Stimulated activated naive B cell treated with anti-CD40 and anti-IgM and Interleukin-4, amounts not matched to agents 10 μg/mL and 1 μg/mL and 100 μg/mL, for 72 hours (primary cell): Measurements from ENCODE around the gene HOXB5.

Experiments used
- ATAC-seq, 2 donors: fragments of 150-1000 bp; cut with Tn5 transposase; replicated peaks; 2 replicates each; pipeline ENCODE4 v1.10.0; 2021; ENCODE audit warnings: moderate library complexity in 1 of 2
- DNase-seq: peaks from one replicate; pipeline ENCODE4 v3.0.0; 2021
- H3K27ac Mint-ChIP-seq: one replicate; pipeline ENCODE4 v1.8.0; 2022; ENCODE audit warnings: mild to moderate bottlenecking, mixed read lengths
- H3K27me3 Mint-ChIP-seq, 2 donors: one replicate each; pipeline ENCODE4 v1.8.0; 2022; ENCODE audit warnings: mixed read lengths in 2 of 2
- H3K36me3 Mint-ChIP-seq, 2 donors: one replicate each; pipeline ENCODE4 v1.8.0; 2022; ENCODE audit warnings: mixed read lengths in 2 of 2, mild to moderate bottlenecking in 1 of 2
- H3K4me1 Mint-ChIP-seq, 2 donors: one replicate each; pipeline ENCODE4 v1.8.0; 2022; ENCODE audit warnings: mixed read lengths in 2 of 2, mild to moderate bottlenecking in 1 of 2
- H3K4me3 Mint-ChIP-seq, 2 donors: one replicate each; pipeline ENCODE4 v1.8.0; 2022; ENCODE audit warnings: mild to moderate bottlenecking in 2 of 2, mixed read lengths in 2 of 2, moderate library complexity in 1 of 2
- H3K9me3 Mint-ChIP-seq, 2 donors: one replicate each; pipeline ENCODE4 v1.8.0; 2022; ENCODE audit warnings: mixed read lengths in 2 of 2, mild to moderate bottlenecking in 1 of 2

HOXB5 gene

DNA sequence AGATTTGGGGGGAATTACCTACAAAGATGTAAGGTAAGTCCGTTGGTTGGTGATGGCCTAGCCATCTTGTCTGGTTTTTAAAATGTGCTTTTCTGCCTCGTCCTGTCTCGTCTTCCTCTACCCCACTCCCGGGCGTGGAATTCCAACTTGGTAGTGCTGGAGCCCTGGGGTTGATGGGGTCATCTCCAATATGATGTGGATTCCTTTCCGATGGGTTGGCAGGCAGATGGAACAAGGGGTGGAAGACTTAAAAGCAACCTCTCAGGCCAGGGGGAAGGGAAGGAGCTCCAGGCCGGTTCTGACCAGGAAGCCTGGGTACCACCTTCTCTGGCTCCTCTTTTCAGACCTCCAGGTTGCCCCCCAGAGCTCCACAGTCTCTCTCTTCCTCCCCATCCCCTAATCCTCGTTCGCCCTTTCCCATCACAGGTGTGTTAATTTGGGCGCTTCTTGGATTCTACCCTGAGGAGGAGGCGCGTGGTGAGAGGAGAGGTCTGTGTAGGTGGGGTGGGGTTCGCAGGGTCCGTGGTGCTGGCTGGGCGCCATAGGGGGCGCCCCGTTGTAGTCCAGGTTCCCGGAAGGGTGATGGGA, 43.6 kb downstream of the HOXB5 start:
- H3K36me3 Mint-ChIP-seq = peaks cover 2 to 5% of the 10 kb centered on the region in 2 donors
- DNase-seq = no peak

DNA sequence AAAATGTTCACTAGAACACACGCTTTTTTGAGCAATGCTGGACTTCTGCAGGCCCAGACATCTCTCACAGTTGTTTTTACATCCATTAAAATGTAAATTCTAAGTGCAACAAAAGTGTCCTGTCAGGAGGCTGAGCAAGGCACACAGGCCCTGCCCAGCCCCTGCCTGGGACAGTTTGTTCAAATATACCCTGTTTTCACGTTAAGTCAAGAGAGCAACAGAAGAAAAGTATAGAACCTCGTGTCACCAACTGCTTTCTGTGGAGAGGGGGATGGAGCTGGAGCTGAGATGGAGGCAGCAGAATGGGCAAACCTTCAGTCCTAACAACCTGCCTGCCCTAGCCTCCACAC, 44.3 kb downstream of the HOXB5 start:
- H3K9me3 Mint-ChIP-seq = no peaks in the 10 kb centered on the region
- peaks cover 6 to 25% of the 10 kb centered on the region in 2 donors for H3K4me1 Mint-ChIP-seq
- peaks cover 0 to 5% of the 10 kb centered on the region in 2 donors for H3K36me3 Mint-ChIP-seq
- peaks cover 40 to 66% of the 10 kb centered on the region in 2 donors for H3K27me3 Mint-ChIP-seq
- ATAC-seq = no peak
- no peak overlapping the region for H3K4me3 Mint-ChIP-seq
- no peak overlapping the region for H3K27ac Mint-ChIP-seq
- DNase-seq = no peak

More for the DNA sequence above, 43.6 kb downstream of the HOXB5 start:
- H3K27ac Mint-ChIP-seq = peak overlapping the region; percentile 42
- H3K27me3 Mint-ChIP-seq = peaks cover 43 to 66% of the 10 kb centered on the region in 2 donors
- no peak for ATAC-seq
- no peaks in the 10 kb centered on the region for H3K9me3 Mint-ChIP-seq
- H3K4me3 Mint-ChIP-seq = no peak overlapping the region
- peaks cover 5 to 28% of the 10 kb centered on the region in 2 donors for H3K4me1 Mint-ChIP-seq

DNA sequence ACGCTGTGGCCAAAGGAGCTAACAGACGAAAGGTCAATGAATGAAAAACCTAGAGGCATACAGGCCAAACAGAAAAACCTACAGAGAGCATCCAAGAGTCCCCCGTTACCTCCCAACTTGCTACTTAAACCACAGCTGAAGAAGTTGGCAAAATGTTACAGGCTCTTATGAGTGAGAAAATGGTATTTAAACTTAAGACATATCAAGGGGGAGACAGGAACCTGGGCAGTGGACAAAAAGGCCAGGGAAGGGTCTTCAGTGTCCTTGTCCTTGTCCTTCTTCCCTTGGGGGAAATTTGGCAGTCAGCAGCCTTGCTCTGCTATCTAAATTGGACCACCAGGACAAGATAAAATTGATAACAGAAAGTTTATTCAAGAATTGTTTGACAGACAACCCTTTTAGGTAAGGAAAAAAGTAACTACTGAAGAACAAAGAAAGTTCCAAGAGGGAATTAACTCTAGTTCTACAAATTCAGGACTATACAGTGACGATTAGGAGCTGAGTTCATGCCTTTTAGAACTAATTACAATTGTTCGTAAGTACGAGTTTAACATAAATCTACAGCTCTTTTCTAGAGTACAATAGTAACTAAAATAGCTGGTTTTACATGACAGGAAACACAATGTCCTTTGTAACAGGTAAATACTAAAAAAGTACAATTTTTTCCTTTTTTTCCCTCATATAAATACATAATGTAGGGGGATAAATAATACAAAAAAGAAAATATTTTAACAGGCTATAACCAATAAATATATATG, 44.9 kb downstream of the HOXB5 start:
- no peak overlapping the region for H3K27ac Mint-ChIP-seq
- no peak for ATAC-seq
- H3K4me3 Mint-ChIP-seq = peak overlapping the region in 1 of 2 donors; percentile 46

DNA sequence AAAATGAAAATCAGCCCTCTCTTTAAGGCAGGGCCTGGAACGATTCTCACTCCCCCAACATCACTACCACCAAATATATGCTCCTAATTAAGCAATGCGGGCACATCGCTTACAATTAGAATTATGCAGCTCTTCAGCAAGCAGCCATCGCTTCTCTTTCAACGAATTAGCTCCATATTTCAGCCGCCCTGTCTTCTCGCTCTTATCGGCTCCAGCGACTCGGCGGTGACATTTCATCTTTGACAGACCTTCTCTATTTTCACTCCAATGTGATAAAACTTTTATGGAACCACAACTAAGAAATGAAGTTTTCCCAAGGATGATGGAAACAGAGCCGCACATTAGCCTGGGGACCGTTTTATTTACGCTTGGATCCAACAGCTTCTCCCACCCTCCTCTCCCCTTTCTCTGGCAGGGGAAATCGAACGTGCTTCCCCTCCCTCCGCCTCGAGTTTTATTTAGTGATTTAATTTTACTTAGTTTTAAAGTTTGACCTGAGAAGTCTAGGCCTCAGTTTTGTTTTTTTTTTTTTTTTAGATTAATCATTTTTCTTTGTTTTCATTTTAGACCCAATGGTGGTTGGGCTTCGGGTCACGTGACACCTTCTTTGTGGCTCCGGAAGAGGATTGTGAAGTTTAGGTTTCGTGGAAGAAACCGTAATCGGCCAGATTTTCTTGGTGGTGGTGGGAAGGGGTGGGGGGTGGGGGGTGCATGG, 45.6 kb downstream of the HOXB5 start:
- Mint-ChIP-seq H3K9me3 (no peaks in the 10 kb centered on the region), H3K36me3 (peaks cover 2 to 5% of the 10 kb centered on the region in 2 donors), H3K27me3 (peaks cover 47 to 64% of the 10 kb centered on the region in 2 donors), H3K4me3 (peak overlapping the region in 1 of 2 donors; percentile 46), H3K4me1 (peaks cover 12 to 35% of the 10 kb centered on the region in 2 donors), H3K27ac (no peak overlapping the region)
- DNase-seq (no peak), ATAC-seq (no peak)

More for the DNA sequence above, 44.9 kb downstream of the HOXB5 start:
- H3K36me3 Mint-ChIP-seq = peaks cover 2 to 5% of the 10 kb centered on the region in 2 donors
- DNase-seq = no peak
- H3K9me3 Mint-ChIP-seq = no peaks in the 10 kb centered on the region
- H3K4me1 Mint-ChIP-seq = peaks cover 10 to 30% of the 10 kb centered on the region in 2 donors
- peaks cover 43 to 66% of the 10 kb centered on the region in 2 donors for H3K27me3 Mint-ChIP-seq

DNA sequence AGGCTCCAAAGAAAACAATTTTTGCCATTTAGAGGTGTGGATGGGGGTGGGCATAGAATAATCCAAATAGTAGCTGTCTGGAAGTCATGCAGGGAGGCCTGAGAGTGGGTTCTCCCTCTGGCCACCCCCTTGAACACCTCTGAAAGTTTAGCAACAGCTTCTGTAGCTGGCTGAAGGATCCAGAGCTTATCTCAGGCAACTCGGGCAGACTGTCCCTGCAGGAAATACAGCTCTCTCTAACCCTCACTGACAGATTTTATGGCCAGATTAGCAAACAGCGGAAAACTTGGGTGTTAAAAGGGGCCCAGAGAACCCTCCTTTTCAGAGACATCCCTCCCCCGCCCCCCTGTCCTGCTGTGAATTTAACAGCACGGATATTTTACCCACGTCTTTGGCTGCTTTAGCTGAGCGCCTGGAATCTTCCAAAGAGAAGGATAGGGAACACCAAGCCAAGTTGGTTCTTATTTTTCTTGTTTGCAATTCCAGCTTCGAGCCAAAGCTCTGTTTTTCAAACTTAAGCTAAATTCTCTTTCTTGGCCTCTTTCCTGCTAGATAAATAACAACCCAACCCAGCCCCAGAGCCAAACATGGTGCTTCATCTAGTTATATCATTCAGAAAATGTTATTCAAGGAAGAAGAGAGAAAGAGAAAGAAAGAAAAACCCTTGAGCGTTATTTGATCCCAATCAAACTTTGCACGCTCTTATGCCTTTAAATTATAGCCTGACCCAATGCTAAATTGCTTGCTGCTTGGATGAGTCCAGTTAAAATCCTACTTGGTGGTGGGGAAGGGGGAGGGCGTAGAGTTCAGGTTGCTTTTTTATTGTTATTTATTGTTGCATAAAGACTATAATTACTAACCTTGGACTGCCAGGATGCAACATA, 46.4 kb downstream of the HOXB5 start:
- Mint-ChIP-seq H3K27me3 (peaks cover 53 to 68% of the 10 kb centered on the region in 2 donors), H3K27ac (no peak overlapping the region)
- DNase-seq = no peak

DNA sequence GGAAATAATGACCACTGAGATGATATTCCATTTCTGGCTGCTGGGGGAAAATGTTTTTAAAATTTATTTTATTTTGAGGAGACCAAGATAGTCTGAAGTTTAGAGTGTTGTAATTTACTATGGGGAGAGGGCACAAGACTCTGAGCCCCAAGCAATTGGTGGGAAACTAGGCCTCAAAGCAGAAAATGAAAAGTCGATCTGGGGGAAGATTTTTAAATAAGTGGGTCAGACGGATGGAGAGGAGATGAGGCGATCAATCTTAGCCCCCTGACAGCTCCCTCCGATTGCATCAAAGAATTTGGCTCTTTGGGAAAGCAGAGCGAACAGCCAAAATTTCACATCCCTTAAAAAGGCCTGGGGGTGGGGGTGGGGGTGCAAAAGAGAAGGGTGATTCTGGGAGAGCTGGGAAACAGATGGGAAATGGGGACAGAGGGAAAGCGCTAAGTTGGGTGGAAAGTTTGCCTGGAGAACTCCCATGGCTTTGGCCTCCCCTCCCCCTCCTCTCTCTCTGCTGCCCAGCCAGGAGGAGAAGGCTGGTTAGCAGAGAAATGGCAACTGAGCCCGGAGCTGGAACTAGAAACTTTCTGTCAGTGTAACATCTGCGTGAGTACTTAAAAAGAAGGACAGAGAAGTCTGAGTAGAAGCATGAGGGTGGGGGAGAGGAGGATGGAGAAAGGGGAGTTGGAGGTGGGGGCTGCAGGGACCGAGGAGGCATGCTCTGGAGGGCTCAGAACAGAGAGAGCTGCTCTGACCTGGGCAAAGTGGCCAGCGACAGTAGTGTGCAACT, 47.2 kb downstream of the HOXB5 start:
- H3K9me3 Mint-ChIP-seq = no peaks in the 10 kb centered on the region
- H3K27ac Mint-ChIP-seq = no peak overlapping the region
- peaks cover 54 to 70% of the 10 kb centered on the region in 2 donors for H3K27me3 Mint-ChIP-seq
- DNase-seq (no peak), ATAC-seq (no peak)
- H3K4me1 Mint-ChIP-seq = peaks cover 20 to 41% of the 10 kb centered on the region in 2 donors
- no peak overlapping the region for H3K4me3 Mint-ChIP-seq
- H3K36me3 Mint-ChIP-seq = peaks cover 2 to 12% of the 10 kb centered on the region in 2 donors

More for the DNA sequence above, 46.4 kb downstream of the HOXB5 start:
- H3K4me3 Mint-ChIP-seq = peak overlapping the region in 1 of 2 donors; percentile 7
- peaks cover 15 to 37% of the 10 kb centered on the region in 2 donors for H3K4me1 Mint-ChIP-seq
- no peaks in the 10 kb centered on the region for H3K9me3 Mint-ChIP-seq
- no peak for ATAC-seq
- H3K36me3 Mint-ChIP-seq = peaks cover 2 to 7% of the 10 kb centered on the region in 2 donors

DNA sequence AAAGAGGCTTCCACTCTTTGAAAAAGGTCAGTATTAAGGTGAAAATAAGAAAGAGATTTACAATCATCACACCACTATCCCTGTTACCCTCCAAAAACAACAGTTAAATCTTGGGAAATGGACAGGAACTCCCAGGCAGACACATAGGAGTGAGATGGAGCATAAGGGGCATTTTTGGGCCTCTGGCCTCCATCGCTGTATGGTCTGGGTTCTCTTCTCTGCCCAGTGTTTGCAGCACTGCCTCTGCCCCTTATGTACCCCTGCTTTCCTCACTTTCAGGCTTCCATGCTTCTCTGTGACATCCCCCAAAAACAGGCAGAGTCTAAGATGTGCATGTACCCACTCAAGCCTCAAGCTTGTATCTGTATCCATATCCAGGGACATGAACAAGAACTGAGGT, 48.0 kb downstream of the HOXB5 start:
- no peak for ATAC-seq
- Mint-ChIP-seq H3K9me3 (no peaks in the 10 kb centered on the region), H3K4me1 (peaks cover 24 to 46% of the 10 kb centered on the region in 2 donors), H3K36me3 (peaks cover 2 to 12% of the 10 kb centered on the region in 2 donors), H3K27ac (no peak overlapping the region), H3K4me3 (peak overlapping the region in 1 of 2 donors; percentile 16), H3K27me3 (peaks cover 54 to 71% of the 10 kb centered on the region in 2 donors)
- no peak for DNase-seq

DNA sequence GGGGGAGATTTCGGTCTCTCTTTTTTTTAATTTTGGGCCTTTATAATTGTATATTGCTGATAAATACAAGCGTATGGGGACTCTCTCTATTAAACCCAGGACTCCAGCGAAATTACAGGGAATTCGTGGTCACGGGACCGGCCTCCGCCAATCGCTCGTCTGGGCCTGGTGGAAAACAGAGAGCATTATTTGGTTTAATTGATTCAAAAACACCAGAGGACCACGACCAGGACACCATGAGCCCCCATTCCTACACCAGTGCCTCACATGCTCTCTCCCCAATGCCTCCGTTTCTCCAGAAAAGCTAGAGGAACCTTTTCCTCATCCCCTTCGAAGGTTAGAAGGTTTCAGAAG, 48.6 kb downstream of the HOXB5 start, which contains the start of gene HOXB2:
TSS of gene HOXB2 (minus strand) at position 88 of the 354 bp plus-strand sequence. CDS start 198 bp downstream, outside the sequence.
- H3K4me1 Mint-ChIP-seq = peaks cover 24 to 46% of the 10 kb centered on the region in 2 donors
- peaks cover 55 to 68% of the 10 kb centered on the region in 2 donors for H3K27me3 Mint-ChIP-seq
- H3K36me3 Mint-ChIP-seq = peaks cover 2 to 9% of the 10 kb centered on the region in 2 donors
- DNase-seq (no peak), ATAC-seq (no peak)
- peak within 1 kb of the TSS; percentile 87 to 88 for H3K4me3 Mint-ChIP-seq
- H3K9me3 Mint-ChIP-seq = no peaks in the 10 kb centered on the region
- H3K27ac Mint-ChIP-seq = peak within 1 kb of the TSS; percentile 27

DNA sequence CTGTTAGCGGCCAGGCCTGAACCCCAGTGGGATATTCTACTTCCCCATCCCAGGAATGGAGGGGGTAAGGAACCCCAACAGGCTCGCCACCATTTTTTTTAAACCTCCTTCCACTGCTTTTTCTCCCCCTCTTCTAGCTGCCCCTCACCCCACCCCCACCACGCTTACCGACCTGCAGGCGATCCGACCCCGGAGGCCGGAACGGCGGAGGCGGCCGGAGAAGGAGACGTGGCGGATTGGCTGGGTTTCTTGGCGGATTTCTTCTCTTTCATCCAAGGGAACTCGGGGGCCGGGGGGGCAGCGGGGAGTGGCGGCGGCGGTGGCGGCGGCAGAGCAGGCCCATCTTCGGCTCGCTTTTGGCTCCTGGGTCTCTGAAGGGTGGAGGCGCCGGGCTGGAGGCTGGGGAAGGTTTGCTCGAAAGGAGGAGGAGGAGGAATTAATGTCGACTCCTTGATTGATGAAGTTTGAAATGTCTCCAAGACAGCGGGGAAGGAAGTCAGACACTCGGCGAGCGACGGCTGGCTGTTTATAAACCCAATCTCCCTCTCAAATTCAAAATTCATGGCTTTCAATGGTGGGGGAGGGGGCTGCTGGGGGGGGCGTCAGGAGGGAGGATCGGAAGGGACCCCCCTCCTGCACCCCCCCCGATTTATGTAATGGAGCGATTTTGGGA, 49.1 kb downstream of the HOXB5 start:
- Mint-ChIP-seq H3K36me3 (peaks cover 2 to 7% of the 10 kb centered on the region in 2 donors), H3K4me1 (peaks cover 24 to 46% of the 10 kb centered on the region in 2 donors), H3K9me3 (no peaks in the 10 kb centered on the region), H3K27me3 (peaks cover 57 to 68% of the 10 kb centered on the region in 2 donors), H3K27ac (peak overlapping the region; percentile 27), H3K4me3 (peak overlapping the region; percentile 87 to 88)
- DNase-seq = no peak
- ATAC-seq = no peak

DNA sequence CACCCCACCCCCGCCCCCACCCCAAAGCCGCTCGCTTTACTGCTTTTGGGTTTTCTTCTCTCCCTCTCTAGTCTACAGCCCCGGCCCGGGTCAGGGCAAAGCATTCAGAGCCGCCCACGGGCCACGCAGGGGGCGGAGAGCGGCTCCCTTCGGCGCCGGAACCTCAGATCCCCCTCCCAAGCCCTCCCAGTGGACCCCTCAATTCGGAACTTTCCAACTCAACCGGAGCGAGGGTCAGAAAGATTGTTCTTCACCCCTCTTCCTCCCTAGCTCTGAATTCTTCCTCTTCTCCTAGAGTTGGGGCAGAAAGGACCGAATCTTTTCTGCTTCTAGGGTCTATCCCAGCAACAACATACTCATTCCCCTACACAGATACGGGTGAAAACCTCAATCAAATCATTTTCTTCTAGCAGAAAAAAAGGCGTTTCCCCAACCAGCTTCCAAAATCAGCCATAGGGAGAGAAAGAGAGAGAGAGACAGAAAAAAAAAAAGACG, 49.7 kb downstream of the HOXB5 start:
- DNase-seq = no peak
- Mint-ChIP-seq H3K36me3 (peaks cover 2 to 7% of the 10 kb centered on the region in 2 donors), H3K27ac (peak overlapping the region; percentile 93), H3K27me3 (peaks cover 60 to 68% of the 10 kb centered on the region in 2 donors), H3K4me1 (peaks cover 24 to 46% of the 10 kb centered on the region in 2 donors), H3K9me3 (no peaks in the 10 kb centered on the region), H3K4me3 (peak overlapping the region; percentile 87 to 88)
- ATAC-seq = peak; percentile 39 to 43

DNA sequence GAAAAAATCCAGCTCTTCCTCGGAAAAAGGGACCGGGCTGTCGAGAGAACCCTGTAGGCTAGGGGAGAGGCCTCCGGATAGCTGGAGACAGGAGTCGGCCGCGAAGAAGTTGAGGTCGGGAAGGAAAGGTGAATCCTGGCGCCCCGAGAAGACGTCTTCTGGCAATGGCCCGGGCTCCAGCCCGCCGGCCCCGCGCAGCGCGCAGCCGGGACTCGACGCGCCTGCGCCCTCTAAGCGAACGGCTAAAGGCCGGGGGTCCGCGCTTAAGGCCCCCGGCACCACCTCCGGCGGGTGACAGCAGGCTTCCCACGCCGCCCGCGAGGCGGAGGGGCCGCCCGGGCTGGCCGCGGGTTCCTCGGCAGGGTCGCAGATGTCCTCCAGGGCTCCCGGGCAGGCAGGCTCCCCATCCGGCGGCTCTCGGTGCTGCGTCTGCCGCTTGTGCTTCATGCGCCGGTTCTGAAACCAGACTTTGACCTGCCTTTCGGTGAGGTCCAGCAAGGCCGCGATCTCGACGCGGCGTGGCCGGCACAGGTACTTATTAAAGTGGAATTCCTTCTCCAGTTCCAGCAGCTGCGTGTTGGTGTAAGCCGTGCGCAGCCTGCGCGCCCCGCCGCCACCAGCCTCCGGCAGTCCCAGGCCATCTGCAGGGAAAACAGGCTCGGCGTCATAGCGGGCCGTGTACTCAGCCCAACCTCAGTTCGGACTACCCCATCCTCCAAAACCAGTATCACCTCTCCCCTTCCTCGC, 50.3 kb downstream of the HOXB5 start:
- peaks cover 60 to 64% of the 10 kb centered on the region in 2 donors for H3K27me3 Mint-ChIP-seq
- ATAC-seq (peak; percentile 68), DNase-seq (peak; percentile 50)
- peaks cover 2 to 7% of the 10 kb centered on the region in 2 donors for H3K36me3 Mint-ChIP-seq
- H3K27ac Mint-ChIP-seq = peak overlapping the region; percentile 93
- H3K9me3 Mint-ChIP-seq = no peaks in the 10 kb centered on the region
- peak overlapping the region; percentile 87 to 88 for H3K4me3 Mint-ChIP-seq
- H3K4me1 Mint-ChIP-seq = peaks cover 24 to 46% of the 10 kb centered on the region in 2 donors

DNA sequence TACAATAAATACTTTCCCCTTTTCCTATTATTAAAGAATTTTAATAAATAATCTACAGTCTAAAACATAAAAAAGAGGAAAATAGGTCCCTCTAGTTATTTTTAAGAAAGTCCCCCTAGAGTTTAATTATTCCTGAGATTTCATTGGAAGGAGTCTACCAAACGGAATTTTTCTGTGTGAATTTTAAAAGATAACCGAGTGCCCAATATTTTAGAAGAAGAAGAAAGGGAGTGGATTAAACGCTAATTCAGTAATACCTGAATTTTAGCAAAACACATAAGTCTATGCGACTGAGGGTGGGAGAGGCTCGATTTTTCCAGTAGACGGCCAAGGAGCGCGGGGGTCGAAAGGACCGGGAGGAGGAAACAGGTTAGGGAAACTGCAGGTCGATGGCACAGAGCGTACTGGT, 50.9 kb downstream of the HOXB5 start:
- Mint-ChIP-seq H3K4me1 (peaks cover 22 to 46% of the 10 kb centered on the region in 2 donors), H3K27me3 (peaks cover 58 to 64% of the 10 kb centered on the region in 2 donors), H3K9me3 (no peaks in the 10 kb centered on the region), H3K4me3 (peak overlapping the region; percentile 85 to 87), H3K36me3 (peaks cover 2 to 7% of the 10 kb centered on the region in 2 donors), H3K27ac (peak overlapping the region; percentile 44)
- no peak for ATAC-seq
- DNase-seq = no peak
